Measurements from ENCODE around the gene RIN3. TPM values are rescaled to one million over a fixed set of nuclear protein-coding genes. Genes with fewer than 3 reads are reported as not detected.

The RIN3 gene
- total RNA-seq, 1 experiment from 2014 or later, result 1.5 TPM

DNA sequence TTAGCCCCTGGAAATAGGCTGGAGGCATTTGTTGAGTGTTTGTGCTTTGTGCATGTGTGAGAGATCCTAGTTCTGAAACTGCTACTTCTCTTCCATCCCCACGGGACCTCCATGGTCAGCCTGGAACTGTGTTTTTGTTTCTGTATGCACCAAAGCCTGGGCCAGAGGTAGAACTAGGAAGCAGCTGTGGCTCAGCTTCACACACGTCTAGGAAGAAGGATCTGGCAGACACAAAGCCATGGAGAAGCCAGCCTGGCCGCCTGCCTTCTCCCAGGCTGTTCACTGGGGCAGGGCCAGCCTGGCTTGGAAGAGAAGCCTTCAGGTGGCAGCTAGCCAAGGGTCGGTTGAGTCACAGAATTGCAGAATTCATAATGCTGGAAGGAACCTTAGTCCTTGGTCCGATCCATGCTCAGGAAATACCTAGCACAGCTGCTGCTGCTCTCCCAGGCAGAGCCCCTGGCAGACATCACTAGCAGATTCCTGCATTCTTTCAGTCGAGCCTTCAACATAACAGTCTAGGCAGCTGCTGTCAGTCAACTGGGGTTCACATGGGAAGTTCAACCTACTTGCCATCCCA is 27.0 kb downstream of the RIN3 start:
- Mint-ChIP-seq H3K9me3 (no peaks in the 10 kb centered on the region), H3K4me1 (peaks cover 14 to 17% of the 10 kb centered on the region in 2 experiments), H3K27me3 (ENCODE audit: low read depth) (no peaks in the 10 kb centered on the region), H3K27ac (peak overlapping the region in 2 of 3 experiments; percentile 66 to 68; a peak in 3 of 7 replicates), H3K36me3 (ENCODE audit: insufficient read depth in 1 of 3, low read depth in 3 of 3) (no peaks in the 10 kb centered on the region), H3K4me3 (no peak overlapping the region)
- Histone ChIP-seq H3K27me3 (ENCODE audit: insufficient read depth, low read length) (no peaks in the 10 kb centered on the region), H4K20me1 (ENCODE audit: control insufficient read depth, insufficient read depth, insufficient read length) (no peaks in the 10 kb centered on the region), H3K18ac (ENCODE audit: insufficient read length, low read depth, low read length) (no peak overlapping the region), H2BK12ac (ENCODE audit: insufficient read length, low read depth, low read length) (no peak overlapping the region), H3T11ph (ENCODE audit: low read length) (no peak overlapping the region), H2BK15ac (ENCODE audit: low read depth, low read length) (no peak overlapping the region), H3K27ac (ENCODE audit: insufficient read length, low read depth, low read length) (no peak overlapping the region), H3K23me2 (ENCODE audit: insufficient read length, low read depth, low read length, poor library complexity, severe bottlenecking) (no peaks in the 10 kb centered on the region), H4K91ac (ENCODE audit: insufficient read length, low read depth, low read length) (no peak overlapping the region), H3K4me2 (ENCODE audit: insufficient read depth, insufficient read length, low read length) (no peak overlapping the region), H3K4me1 (ENCODE audit: insufficient read depth, low read length) (no peaks in the 10 kb centered on the region; the same call in 1 of the 2 replicates), H2AK5ac (ENCODE audit: insufficient read length, low read length) (no peak overlapping the region), H2BK120ac (ENCODE audit: low read depth, low read length, poor library complexity, severe bottlenecking) (no peak overlapping the region), H4K5ac (ENCODE audit: insufficient read length, low read depth, low read length) (no peak overlapping the region), H2BK5ac (ENCODE audit: insufficient read length, low read length) (no peak overlapping the region), H3K56ac (ENCODE audit: insufficient read length, low read depth, low read length) (no peak overlapping the region), H3K9ac (ENCODE audit: extremely low read depth, insufficient read length, low read length) (no peak overlapping the region), H3K79me2 (ENCODE audit: insufficient read depth, low read length) (no peaks in the 10 kb centered on the region), H3K79me1 (ENCODE audit: insufficient read depth, low read depth, low read length, poor library complexity, severe bottlenecking) (no peaks in the 10 kb centered on the region), H3K4ac (ENCODE audit: low read depth, low read length) (no peak overlapping the region), H2BK20ac (ENCODE audit: low read depth, low read length, poor library complexity, severe bottlenecking) (no peak overlapping the region), H3K9me3 (ENCODE audit: control insufficient read depth, low read depth, low read length) (no peaks in the 10 kb centered on the region), H3K14ac (ENCODE audit: insufficient read depth, low read length) (no peak overlapping the region), H3K23ac (ENCODE audit: insufficient read length, low read depth, low read length) (no peak overlapping the region), H4K8ac (replicated peaks; ENCODE audit: insufficient read length, low read depth, low read length) (no peak overlapping the region), H2AFZ (ENCODE audit: low read length) (no peak overlapping the region)
- DNase-seq, result no peak
- WGBS (ENCODE audit: extremely low coverage, insufficient read length, low lambda C conversion rate), result no CpG with 5 or more reads among the region's 6 CpGs
- TF ChIP-seq, protein P1, sequence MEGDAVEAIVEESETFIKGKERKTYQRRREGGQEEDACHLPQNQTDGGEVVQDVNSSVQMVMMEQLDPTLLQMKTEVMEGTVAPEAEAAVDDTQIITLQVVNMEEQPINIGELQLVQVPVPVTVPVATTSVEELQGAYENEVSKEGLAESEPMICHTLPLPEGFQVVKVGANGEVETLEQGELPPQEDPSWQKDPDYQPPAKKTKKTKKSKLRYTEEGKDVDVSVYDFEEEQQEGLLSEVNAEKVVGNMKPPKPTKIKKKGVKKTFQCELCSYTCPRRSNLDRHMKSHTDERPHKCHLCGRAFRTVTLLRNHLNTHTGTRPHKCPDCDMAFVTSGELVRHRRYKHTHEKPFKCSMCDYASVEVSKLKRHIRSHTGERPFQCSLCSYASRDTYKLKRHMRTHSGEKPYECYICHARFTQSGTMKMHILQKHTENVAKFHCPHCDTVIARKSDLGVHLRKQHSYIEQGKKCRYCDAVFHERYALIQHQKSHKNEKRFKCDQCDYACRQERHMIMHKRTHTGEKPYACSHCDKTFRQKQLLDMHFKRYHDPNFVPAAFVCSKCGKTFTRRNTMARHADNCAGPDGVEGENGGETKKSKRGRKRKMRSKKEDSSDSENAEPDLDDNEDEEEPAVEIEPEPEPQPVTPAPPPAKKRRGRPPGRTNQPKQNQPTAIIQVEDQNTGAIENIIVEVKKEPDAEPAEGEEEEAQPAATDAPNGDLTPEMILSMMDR (conservative IDR thresholded peaks at IDR 0.05), result no peak
